Omental fat pad (tissue), 4 donors: Measurements from ENCODE around the gene COX7B2. TPM values are rescaled to one million over a fixed set of nuclear protein-coding genes. Genes with fewer than 3 reads are reported as not detected.

ENCODE experiments used
- ATAC-seq: fragments of 150-250 bp; one replicate; pipeline ENCODE4 v1.9.1; 2016; ENCODE audit warnings: mild to moderate bottlenecking, moderate library complexity; ENCODE audit not compliant: low FRiP score
- DNase-seq: peaks from one replicate; pipeline ENCODE4 v3.0.0-alpha.2; 2019; ENCODE audit warnings: low spot score
- total RNA-seq, 4 donors: library from RNA; depleted of rRNA; stranded (reverse); fragments of >200 nt; gene quantifications; one replicate each; pipeline ENCODE4 v1.1.0, GENCODE V29; 2016
- TF ChIP-seq, protein P1 (sequence below), 3 donors: fragments of 450-650 bp; IDR thresholded peaks; one replicate each; pipeline ENCODE4 v1.5.1; 2016 to 2017; ENCODE audit warnings: antibody characterized with exemption in 3 of 3, mild to moderate bottlenecking in 3 of 3, moderate library complexity in 2 of 3

The COX7B2 gene, protein sequence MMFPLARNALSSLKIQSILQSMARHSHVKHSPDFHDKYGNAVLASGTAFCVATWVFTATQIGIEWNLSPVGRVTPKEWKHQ
- not detected for total RNA-seq

DNA sequence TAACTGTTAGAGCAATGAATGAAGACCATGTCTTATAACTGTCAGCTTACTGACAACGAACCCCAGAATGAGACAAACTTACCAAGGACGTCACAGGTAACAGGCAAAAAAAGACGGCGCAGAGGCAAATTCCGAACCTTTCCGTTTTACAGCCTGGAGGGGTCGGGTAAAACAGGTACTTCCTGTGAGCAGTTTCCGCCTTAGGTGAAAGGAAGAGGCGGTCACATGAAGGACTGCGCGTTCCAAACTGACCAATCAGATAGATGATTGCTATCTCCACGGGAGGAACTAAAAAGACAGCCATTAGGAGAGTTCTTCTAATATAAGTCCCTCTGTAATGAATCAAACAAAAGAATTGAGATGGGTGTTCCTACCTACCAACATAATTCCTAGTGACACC, at the start of gene COX7B2:
Gene COX7B2 (minus strand): TSS at position 168 of the 400 bp plus-strand sequence. CDS start 174,053 bp downstream, outside the sequence.
- ATAC-seq = no peak
- TF ChIP-seq, protein P1, sequence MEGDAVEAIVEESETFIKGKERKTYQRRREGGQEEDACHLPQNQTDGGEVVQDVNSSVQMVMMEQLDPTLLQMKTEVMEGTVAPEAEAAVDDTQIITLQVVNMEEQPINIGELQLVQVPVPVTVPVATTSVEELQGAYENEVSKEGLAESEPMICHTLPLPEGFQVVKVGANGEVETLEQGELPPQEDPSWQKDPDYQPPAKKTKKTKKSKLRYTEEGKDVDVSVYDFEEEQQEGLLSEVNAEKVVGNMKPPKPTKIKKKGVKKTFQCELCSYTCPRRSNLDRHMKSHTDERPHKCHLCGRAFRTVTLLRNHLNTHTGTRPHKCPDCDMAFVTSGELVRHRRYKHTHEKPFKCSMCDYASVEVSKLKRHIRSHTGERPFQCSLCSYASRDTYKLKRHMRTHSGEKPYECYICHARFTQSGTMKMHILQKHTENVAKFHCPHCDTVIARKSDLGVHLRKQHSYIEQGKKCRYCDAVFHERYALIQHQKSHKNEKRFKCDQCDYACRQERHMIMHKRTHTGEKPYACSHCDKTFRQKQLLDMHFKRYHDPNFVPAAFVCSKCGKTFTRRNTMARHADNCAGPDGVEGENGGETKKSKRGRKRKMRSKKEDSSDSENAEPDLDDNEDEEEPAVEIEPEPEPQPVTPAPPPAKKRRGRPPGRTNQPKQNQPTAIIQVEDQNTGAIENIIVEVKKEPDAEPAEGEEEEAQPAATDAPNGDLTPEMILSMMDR (IDR thresholded peaks at IDR 0.05) = no peak
- DNase-seq = no peak

DNA sequence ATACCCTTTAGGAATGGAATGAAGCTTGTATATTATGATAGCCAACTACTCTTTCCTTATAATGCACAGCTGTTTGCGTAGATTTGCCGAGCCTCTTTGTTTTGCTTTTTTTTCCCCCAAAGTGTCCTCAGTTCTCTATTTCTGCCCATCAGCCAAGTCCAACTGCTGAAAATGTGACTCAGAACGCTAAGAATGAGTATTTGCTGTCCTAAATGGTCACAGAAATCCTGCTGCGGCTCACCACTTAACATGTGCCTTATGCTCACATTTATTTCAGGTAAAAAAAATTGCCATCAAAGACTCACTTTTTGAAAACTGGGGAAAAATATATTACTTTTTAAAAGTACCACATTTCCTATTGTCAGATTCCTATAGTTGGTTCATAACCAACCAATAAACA, 47.4 kb upstream of the COX7B2 start:
- TF ChIP-seq, protein P1 (IDR thresholded peaks at IDR 0.05) = no peak
- DNase-seq (no peak), ATAC-seq (no peak)

DNA sequence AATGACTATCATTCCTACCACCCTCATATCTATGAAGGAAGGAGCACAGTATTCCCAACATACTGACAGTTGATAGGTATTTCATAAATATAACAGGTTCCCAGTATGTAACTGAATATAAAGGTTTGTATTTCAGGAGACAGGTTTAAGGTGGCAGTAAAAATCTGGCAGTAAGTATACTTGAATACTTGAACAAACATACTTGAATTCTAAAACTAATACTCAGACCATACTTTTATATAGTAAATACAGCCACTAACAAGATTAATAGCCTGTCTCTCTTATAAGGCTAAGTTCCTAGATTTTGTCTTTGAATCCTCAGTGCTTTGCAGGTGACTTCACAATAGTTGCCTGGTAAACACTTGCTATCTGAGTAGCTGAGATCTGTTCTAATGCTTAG, 46.6 kb upstream of the COX7B2 start:
- TF ChIP-seq, protein P1 (IDR thresholded peaks at IDR 0.05) = no peak
- no peak for ATAC-seq
- DNase-seq = no peak

DNA sequence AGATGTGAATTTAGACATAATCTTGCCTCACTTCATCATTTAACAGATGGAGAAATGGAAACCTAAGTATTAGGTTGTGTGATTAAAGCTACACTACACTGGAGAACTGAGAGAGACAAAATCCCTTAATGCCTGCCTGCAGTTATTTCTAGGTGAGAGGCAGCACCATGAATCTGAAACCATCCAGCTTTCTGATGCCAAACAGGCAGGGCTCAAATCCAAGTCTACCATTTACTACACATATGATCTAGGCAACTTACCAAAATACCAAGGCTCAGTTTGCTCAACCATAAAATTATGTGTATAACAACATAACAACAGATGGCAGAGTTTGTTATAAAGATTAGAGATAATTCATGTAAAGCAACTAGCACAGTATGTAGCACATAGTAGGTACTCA, 45.6 kb upstream of the COX7B2 start:
- TF ChIP-seq, protein P1 (IDR thresholded peaks at IDR 0.05) = no peak
- ATAC-seq (no peak), DNase-seq (no peak)

DNA sequence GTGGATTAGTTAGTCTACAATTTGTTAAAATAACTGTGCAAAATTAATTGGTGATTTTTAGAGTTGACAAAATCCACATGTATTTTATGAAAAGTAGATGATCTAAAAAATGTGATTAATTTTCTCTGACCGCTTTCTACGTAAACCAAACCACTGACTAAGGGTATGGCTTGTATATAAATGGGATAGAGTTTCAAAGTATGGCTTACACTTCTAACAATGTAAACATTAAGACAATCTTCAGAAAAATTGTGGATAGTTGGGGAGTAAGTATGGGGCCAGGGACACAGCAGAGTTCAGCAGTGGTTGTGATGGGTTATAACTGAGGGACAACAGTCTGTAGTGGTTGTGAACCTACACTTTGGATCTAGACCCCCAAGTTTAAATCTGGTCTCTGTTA, 44.5 kb upstream of the COX7B2 start:
- no peak for DNase-seq
- TF ChIP-seq, protein P1 (IDR thresholded peaks at IDR 0.05) = no peak
- ATAC-seq = no peak

DNA sequence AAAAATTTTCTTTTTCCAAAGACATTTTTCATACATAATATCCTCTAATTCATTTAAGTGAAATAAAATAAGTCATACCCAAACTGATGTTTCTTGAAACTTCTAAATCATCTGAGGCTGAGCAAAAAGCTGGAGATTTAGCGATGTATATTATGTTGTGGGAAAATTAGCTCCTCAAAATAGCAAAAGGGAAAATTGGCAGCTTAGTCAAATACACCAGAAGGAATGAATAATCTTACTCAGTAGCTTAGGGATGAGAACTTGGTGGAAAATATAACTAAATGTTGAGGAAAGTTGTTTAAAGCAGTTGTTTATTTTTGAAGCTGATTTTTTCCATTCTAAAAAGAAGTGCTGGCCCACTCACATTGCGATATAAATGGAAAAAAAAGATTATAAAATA, 43.4 kb upstream of the COX7B2 start:
- no peak for DNase-seq
- no peak for ATAC-seq
- TF ChIP-seq, protein P1 (IDR thresholded peaks at IDR 0.05) = no peak

DNA sequence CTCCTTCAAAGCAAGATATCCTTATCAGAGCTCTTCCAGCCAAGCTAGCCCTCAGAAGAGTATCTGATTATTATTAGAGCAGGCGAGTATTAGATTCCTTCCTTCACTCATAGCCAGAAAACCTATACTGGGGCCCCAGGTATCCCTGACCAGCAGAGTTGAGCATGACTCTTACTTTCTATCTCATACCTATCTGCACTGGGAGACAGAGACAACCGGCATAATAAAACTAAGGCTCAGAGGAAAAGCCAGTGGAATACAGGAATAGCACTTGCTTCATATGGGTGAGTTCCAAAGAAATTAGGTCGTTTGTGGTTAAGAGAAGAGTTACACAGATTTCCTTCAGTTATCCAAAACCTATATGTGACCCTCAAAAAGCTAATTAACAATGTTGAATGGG, 41.8 kb upstream of the COX7B2 start:
- TF ChIP-seq, protein P1 (IDR thresholded peaks at IDR 0.05) = no peak
- ATAC-seq = no peak
- no peak for DNase-seq
